NCI-H524 treated with DMSO at 0.1 percent for 48 hours (cell line): Measurements from ENCODE around the gene CADM1.

Source experiments
- DNase-seq: peaks from one replicate; lab custom pipeline; 2025; lab: John Stamatoyannopoulos, UW

CADM1 gene

GRCh38 chr11:115147243-115147807, 356.9 kb downstream of the CADM1 start:
- no peak for DNase-seq

- no peak for DNase-seq
Measured at GRCh38 chr11:115146425-115146824, 357.8 kb downstream of the CADM1 start.

GRCh38 chr11:115145324-115145723, 358.9 kb downstream of the CADM1 start:
- no peak for DNase-seq

GRCh38 chr11:115144914-115145313, 359.3 kb downstream of the CADM1 start:
- DNase-seq, result peak; percentile 18

- no peak for DNase-seq
Measured at GRCh38 chr11:115144014-115144413, 360.2 kb downstream of the CADM1 start.

GRCh38 chr11:115141231-115142114, 362.7 kb downstream of the CADM1 start:
- DNase-seq, result no peak

- no peak for DNase-seq
Measured at GRCh38 chr11:115135936-115136335, 368.3 kb downstream of the CADM1 start.

- DNase-seq, result peak; percentile 44
Measured at GRCh38 chr11:115134926-115135325, 369.3 kb downstream of the CADM1 start.

- DNase-seq, result no peak
Measured at GRCh38 chr11:115133475-115134209, 370.6 kb downstream of the CADM1 start.

GRCh38 chr11:115132436-115133228, 371.6 kb downstream of the CADM1 start:
- no peak for DNase-seq

GRCh38 chr11:115129473-115130289, 374.5 kb downstream of the CADM1 start:
- no peak for DNase-seq

GRCh38 chr11:115128226-115128625, 376.0 kb downstream of the CADM1 start:
- no peak for DNase-seq

- DNase-seq, result no peak
Measured at GRCh38 chr11:115127790-115128189, 376.4 kb downstream of the CADM1 start.

GRCh38 chr11:115126515-115127208, 377.6 kb downstream of the CADM1 start:
- no peak for DNase-seq

- DNase-seq, result no peak
Measured at GRCh38 chr11:115126092-115126491, 378.1 kb downstream of the CADM1 start.

GRCh38 chr11:115124786-115125185, 379.4 kb downstream of the CADM1 start:
- no peak for DNase-seq

- peak; percentile 41 for DNase-seq
Measured at GRCh38 chr11:115123641-115124040, 380.6 kb downstream of the CADM1 start.

- no peak for DNase-seq
Measured at GRCh38 chr11:115122274-115122673, 381.9 kb downstream of the CADM1 start.
